ENCODE results near the gene SNX25. TPM values are rescaled to one million over a fixed set of nuclear protein-coding genes. Genes with fewer than 3 reads are reported as not detected.
A peak's percentile ranks its signal among the peaks of the same experiment; 100 is the strongest.

Gene SNX25
- total and polyA plus RNA-seq, 2 of the 13 experiments (the other 11 are each of a cell fraction or from before 2014, with no cell fraction given), result 23.4 to 23.5 TPM

GRCh38 chr4:185396724-185397385 is 187.5 kb downstream of the SNX25 start, which contains the start of gene ANKRD37 (continued):
- TF ChIP-seq ZNF687 (CRISPR knock-in tag; IDR thresholded peaks at IDR 0.05), result peak; percentile 78
- 0 out of 2 replicates have a peak, but pooled peaks have one; percentile 22 for TF ChIP-seq PAX8 (CRISPR knock-in tag; IDR thresholded peaks at IDR 0.05; ENCODE audit: borderline replicate concordance)
- peak; percentile 34; the same call in 1 of the 2 replicates for TF ChIP-seq NCOA2 (CRISPR knock-in tag; IDR thresholded peaks at IDR 0.05)
- TF ChIP-seq ZNF563 (CRISPR knock-in tag; IDR thresholded peaks at IDR 0.05), result no peak
- no peak for TF ChIP-seq ZNF75D (CRISPR knock-in tag; IDR thresholded peaks at IDR 0.05; ENCODE audit: borderline replicate concordance)
- peak; percentile 66 for TF ChIP-seq ASH2L (IDR thresholded peaks at IDR 0.05; ENCODE audit: insufficient read length, low read depth, low read length)
- peak; percentile 8 for TF ChIP-seq ZNF407 (CRISPR knock-in tag; IDR thresholded peaks at IDR 0.05; ENCODE audit: not compliant biosample characterization)
- no peak for TF ChIP-seq CEBPG (CRISPR knock-in tag; IDR thresholded peaks at IDR 0.05)
- TF ChIP-seq KDM3A (CRISPR knock-in tag; IDR thresholded peaks at IDR 0.05; ENCODE audit: low read depth), result no peak
- peak in 1 of 2 experiments; percentile 19; a peak in 2 of 4 replicates for TF ChIP-seq HMGXB4 (CRISPR knock-in tag; IDR thresholded peaks at IDR 0.05; ENCODE audit: borderline replicate concordance in 1 of 2, low read depth in 1 of 2)
- no peak for TF ChIP-seq ZSCAN31 (CRISPR knock-in tag; IDR thresholded peaks at IDR 0.05; ENCODE audit: low read depth)
- TF ChIP-seq ZSCAN25 (CRISPR knock-in tag; IDR thresholded peaks at IDR 0.05), result no peak
